Activated CD4-positive, alpha-beta T cell treated with anti-CD3 and anti-CD28 coated beads, Interleukin-2, amount 10 ng/mL, durations not matched to agents 24 days and 14 days (primary cell): Measurements from ENCODE around the gene CD300LD. TPM values are rescaled to one million over a fixed set of nuclear protein-coding genes. Genes with fewer than 3 reads are reported as not detected.
A peak's percentile ranks its signal among the peaks of the same experiment; 100 is the strongest.

Source experiments
- DNase-seq: peaks from one replicate; pipeline ENCODE4 v3.0.0; 2022
- H3K27ac Mint-ChIP-seq: one replicate; pipeline ENCODE4 v1.8.0; 2022; ENCODE audit warnings: mild to moderate bottlenecking, mixed read lengths
- H3K27me3 Mint-ChIP-seq: one replicate; pipeline ENCODE4 v1.8.0; 2022; ENCODE audit warnings: mixed read lengths
- H3K36me3 Mint-ChIP-seq: one replicate; pipeline ENCODE4 v1.8.0; 2022; ENCODE audit warnings: low read depth, mild to moderate bottlenecking, mixed read lengths
- H3K4me1 Mint-ChIP-seq: one replicate; pipeline ENCODE4 v1.8.0; 2021; ENCODE audit warnings: mixed read lengths
- H3K4me3 Mint-ChIP-seq: one replicate; pipeline ENCODE4 v1.8.0; 2022; ENCODE audit warnings: mild to moderate bottlenecking, moderate library complexity, mixed read lengths
- H3K9me3 Mint-ChIP-seq: one replicate; pipeline ENCODE4 v1.8.0; 2021; ENCODE audit warnings: mixed read lengths
- intact Hi-C: fragments of 100-400 bp; cut with micrococcal nuclease; formaldehyde crosslinking; loops from one replicate; pipeline ENCODE4 v1.15.1; 2023
- total RNA-seq: library from RNA; stranded (reverse); gene quantifications from 2 replicates; pipeline ENCODE4 v1.2.3, GENCODE V29; 2022

Gene CD300LD
- total RNA-seq, 1 donor from 2014 or later = not detected

DNA sequence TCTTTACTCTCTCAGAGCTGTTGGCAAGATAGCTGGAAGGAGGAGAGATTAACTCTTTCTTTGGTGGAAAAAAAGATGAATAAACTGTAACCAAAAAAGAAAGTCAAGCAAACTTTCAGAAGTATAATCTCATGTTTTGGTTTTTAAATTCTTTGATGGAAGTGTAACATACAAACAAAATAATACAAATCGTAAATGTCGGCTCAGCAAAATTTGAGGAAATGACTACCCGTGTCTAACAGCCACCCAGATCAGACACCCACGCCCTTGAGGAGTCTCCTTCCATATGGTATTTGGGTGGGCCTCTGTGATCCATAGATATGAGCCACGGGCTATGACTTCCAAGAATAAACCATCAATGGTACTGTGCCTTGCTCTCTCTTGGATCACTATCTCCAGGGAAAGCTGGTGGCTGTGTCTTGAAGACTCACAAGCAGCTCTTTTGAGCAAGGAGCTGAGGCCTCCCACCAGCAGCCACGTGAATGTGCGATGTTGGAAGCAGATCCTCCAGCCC is 36.6 kb downstream of the CD300LD start:
- H3K27ac Mint-ChIP-seq = no peak overlapping the region
- intact Hi-C loops = no loop called here
- H3K9me3 Mint-ChIP-seq = no peaks in the 10 kb centered on the region
- H3K36me3 Mint-ChIP-seq = no peaks in the 10 kb centered on the region
- no peak overlapping the region for H3K4me3 Mint-ChIP-seq
- H3K4me1 Mint-ChIP-seq = peaks cover 9% of the 10 kb centered on the region
- DNase-seq = no peak
- H3K27me3 Mint-ChIP-seq = peaks cover 17% of the 10 kb centered on the region

DNA sequence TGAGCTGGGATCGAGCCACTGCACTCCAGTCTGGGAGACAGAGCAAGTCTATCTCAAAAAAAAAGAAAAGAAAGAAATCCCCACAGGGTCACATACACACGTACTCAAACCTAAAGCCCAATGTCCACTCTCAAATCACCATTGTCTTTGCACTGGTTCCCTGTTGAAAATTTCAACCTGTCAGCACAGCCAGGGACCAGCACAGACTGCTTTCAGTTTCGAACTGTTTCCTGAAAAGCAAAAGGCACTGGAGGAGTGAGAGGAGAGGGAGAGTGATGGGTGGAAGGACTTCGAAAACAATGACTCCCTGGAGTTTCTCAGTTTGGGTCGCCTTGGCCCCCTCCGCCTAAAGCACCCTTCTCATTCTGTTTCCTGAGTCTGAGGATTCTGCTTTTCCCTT is 37.2 kb downstream of the CD300LD start:
- DNase-seq = no peak
- Mint-ChIP-seq H3K9me3 (no peaks in the 10 kb centered on the region), H3K27me3 (peaks cover 17% of the 10 kb centered on the region), H3K4me3 (no peak overlapping the region), H3K27ac (no peak overlapping the region), H3K4me1 (peaks cover 9% of the 10 kb centered on the region), H3K36me3 (no peaks in the 10 kb centered on the region)
- intact Hi-C loops = no loop called here

DNA sequence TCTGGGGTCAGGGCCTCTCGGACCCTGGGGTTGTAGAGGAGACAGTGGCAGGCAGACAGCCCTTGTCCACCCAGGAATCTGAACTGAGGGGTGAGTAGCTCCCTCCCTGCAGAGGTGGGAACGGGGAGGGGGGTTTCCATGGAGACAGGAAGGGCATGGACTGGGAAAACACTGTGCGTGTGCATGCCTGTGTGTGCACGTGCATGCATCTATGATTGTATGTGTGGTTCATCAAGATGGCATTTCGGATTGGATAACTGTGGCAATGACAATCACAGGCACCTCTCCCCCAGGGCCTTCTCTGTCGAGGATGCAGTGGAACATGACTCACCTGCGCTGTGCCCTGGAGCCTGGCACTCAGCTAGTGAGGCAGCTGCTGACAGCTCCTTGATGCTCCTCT is 40.0 kb downstream of the CD300LD start:
- no peaks in the 10 kb centered on the region for H3K36me3 Mint-ChIP-seq
- no peak for DNase-seq
- H3K4me1 Mint-ChIP-seq = peaks cover 11% of the 10 kb centered on the region
- intact Hi-C loops = no loop called here
- no peak overlapping the region for H3K27ac Mint-ChIP-seq
- no peaks in the 10 kb centered on the region for H3K9me3 Mint-ChIP-seq
- peaks cover 13% of the 10 kb centered on the region for H3K27me3 Mint-ChIP-seq
- no peak overlapping the region for H3K4me3 Mint-ChIP-seq

DNA sequence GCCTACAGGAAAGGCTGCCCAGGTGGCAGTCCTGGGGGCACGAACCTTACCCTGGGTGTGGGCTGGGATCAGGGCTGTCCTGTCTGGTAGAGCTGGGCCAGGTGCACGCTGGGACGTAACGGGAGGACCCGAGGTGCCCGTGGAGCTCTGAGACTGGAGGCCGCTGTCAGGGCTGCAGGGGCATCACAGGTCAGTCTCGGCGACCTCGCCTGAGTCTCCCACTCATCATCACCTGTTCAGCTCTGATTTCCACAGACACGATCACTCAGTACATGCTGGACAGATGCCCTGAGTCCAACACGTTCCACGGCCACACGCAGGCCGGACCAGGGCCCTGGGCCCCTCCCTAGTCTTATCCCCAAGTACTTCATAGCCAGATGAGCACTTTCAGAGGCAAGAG is 41.5 kb downstream of the CD300LD start:
- Mint-ChIP-seq H3K9me3 (no peaks in the 10 kb centered on the region), H3K4me1 (peaks cover 18% of the 10 kb centered on the region), H3K4me3 (no peak overlapping the region), H3K27me3 (peaks cover 9% of the 10 kb centered on the region), H3K27ac (no peak overlapping the region), H3K36me3 (no peaks in the 10 kb centered on the region)
- intact Hi-C loops = no loop called here
- peak; percentile 54 for DNase-seq

DNA sequence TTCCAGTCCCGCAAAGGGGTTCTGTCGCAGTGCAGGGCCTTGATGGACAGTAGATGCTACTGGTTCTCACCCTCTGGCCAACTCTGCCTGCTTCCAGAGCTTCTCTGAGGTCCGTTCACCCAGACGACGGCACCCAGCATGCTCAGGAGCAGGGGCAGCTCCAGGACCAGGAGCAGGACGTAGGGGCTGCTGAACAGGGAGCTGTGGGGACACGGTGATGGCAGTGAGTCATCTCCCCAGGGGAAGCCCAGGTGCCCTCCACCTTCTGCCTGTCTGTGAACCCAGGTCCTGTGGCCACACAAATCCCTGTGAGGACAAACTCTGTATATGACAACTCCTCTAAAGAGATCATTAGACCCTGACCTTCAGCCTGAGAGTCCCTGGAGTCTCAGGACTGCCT is 42.7 kb downstream of the CD300LD start:
- H3K36me3 Mint-ChIP-seq = no peaks in the 10 kb centered on the region
- H3K27me3 Mint-ChIP-seq = peaks cover 9% of the 10 kb centered on the region
- H3K4me1 Mint-ChIP-seq = peaks cover 20% of the 10 kb centered on the region
- H3K9me3 Mint-ChIP-seq = no peaks in the 10 kb centered on the region
- H3K27ac Mint-ChIP-seq = no peak overlapping the region
- intact Hi-C loops = no loop called here
- DNase-seq = no peak
- H3K4me3 Mint-ChIP-seq = no peak overlapping the region

DNA sequence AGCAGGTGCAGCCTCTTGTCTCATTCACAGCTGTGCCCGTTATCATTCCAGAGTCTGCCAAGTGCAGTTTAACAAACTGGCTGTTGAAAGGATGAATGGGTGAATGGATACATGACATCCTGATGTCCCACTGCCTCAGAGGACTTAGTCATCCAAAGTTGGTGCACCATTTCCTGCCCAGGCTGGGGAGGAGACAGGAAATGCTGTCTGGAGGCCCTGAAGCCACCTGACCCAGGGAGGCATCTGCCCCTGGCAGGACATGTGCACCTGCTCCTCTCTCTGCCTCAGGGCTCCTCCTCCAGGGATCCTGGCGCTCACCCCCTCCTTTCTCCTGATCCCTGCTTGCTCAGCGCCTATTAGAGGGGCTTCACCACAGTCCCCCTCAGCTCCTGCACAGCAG is 44.3 kb downstream of the CD300LD start:
- no peaks in the 10 kb centered on the region for H3K36me3 Mint-ChIP-seq
- DNase-seq = peak; percentile 78
- no peaks in the 10 kb centered on the region for H3K9me3 Mint-ChIP-seq
- peak overlapping the region; percentile 31 for H3K4me3 Mint-ChIP-seq
- H3K4me1 Mint-ChIP-seq = peaks cover 20% of the 10 kb centered on the region
- H3K27me3 Mint-ChIP-seq = peaks cover 2% of the 10 kb centered on the region
- H3K27ac Mint-ChIP-seq = peak overlapping the region; percentile 85
- intact Hi-C loops = no loop called here

DNA sequence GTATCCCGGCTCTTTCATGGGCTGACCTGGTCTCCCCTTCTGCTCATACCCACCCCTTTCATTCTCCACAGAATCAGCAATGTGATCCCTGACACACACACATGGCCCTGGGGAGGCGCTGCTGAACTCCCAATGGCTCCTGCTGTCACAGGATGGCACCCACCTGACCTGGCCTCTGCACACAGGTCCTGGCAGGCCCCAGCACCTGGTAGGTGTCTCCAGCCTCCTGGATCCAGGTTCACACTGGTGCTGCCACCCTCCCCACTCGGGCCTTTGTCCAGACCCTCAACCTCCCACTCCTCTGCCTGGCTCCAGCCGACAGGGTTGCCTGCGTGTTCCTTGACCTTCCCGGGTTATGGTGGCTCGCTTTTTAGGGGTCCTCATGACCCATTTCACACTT is 44.8 kb downstream of the CD300LD start:
- H3K27me3 Mint-ChIP-seq = no peaks in the 10 kb centered on the region
- H3K36me3 Mint-ChIP-seq = no peaks in the 10 kb centered on the region
- intact Hi-C loops = no loop called here
- no peak for DNase-seq
- H3K9me3 Mint-ChIP-seq = no peaks in the 10 kb centered on the region
- H3K4me3 Mint-ChIP-seq = peak overlapping the region; percentile 31
- H3K4me1 Mint-ChIP-seq = peaks cover 20% of the 10 kb centered on the region
- peak overlapping the region; percentile 85 for H3K27ac Mint-ChIP-seq

DNA sequence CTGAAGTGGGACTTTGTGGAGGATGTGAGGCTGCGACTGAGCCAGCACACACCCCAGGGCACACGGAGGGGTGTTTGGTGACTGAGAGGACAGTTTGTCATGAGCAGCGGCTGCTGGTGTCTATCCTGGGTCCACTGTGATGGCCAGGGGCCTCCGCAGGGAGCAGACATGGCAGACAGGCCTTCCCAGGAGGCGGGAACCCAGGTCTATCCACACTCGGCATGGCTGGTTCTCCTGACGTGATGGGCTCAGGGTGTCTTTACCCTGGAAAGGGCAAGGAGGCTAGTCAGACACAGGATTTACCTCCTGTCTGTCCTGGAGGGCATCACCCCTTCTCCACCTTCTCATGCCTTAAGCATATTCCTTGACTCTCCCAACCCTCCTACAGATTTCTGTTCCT is 45.5 kb downstream of the CD300LD start:
- Mint-ChIP-seq H3K9me3 (no peaks in the 10 kb centered on the region), H3K27me3 (no peaks in the 10 kb centered on the region), H3K4me1 (peaks cover 20% of the 10 kb centered on the region), H3K4me3 (no peak overlapping the region), H3K27ac (peak overlapping the region; percentile 3), H3K36me3 (no peaks in the 10 kb centered on the region)
- DNase-seq = no peak
- intact Hi-C loops = no loop called here

DNA sequence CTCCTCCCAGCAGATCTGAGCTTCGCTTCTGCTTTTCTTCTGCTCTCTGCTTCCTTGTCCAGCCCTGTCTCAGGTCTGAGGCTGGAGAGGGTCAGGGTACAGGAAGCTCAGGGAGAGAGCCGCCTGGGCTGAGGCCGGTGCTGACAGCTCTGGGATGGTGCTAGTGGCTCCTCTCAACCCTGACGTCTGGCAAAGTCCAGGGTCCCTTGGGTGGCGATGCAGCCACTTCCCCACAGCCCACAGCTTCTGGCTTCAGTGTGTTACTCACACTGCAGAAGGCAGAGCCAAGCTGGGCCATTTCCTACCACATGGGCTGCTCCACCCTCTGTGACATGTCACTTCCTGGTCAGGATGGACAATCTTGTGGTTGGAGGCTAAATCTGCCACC is 46.2 kb downstream of the CD300LD start, which contains the start of gene CD300C:
TSS of gene CD300C (minus strand) at position 273 of the 388 bp plus-strand sequence. CDS start 333 bp downstream, outside the sequence.
- peak within 1 kb of the TSS; percentile 14 for H3K27ac Mint-ChIP-seq
- intact Hi-C loops = no loop called here
- no peaks in the 10 kb centered on the region for H3K36me3 Mint-ChIP-seq
- H3K4me1 Mint-ChIP-seq = peaks cover 20% of the 10 kb centered on the region
- H3K4me3 Mint-ChIP-seq = no peak within 1 kb of the TSS
- no peaks in the 10 kb centered on the region for H3K9me3 Mint-ChIP-seq
- H3K27me3 Mint-ChIP-seq = no peaks in the 10 kb centered on the region
- peak; percentile 62 for DNase-seq

DNA sequence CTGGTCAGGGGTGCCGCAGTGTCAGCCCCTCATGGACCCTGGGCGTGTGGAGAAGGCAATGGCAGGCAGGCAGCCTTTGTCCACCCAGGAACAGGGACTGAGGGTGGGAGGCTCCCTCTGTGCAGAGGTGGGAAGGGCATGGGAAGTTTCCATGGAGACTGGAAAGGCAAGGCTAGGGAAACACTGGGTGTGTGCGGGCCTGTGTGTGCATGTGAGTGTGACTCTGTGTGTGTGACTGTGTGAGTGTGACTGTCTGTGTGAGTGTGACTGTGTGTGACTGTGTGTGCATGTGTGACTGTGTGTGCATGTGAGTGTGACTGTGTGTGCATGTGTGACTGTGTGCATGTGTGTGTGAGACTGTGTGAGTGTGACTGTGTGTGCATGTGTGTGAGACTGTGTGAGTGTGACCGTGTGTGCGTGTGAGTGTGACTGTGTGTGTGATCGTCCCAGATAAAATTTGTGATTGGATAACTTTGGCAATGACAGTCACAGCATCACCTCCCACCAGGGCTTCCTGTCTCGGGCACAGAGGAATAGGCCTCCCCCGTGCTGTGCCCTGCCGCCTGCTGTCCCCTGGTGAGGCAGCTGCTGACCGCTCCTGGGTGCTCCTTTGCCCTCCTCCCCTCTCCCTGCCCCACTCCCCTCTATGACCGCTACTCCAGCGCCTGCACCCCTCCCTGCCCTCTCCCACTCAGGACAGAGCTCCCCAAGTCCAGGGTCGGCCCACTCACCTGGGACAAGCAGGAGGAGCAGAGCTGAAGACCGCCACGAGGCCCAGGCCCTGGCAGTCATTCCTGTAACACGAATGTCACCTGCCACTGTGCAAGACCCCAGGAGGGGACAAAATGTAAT is 46.9 kb downstream of the CD300LD start:
- no peaks in the 10 kb centered on the region for H3K9me3 Mint-ChIP-seq
- no peaks in the 10 kb centered on the region for H3K36me3 Mint-ChIP-seq
- no peak for DNase-seq
- H3K27me3 Mint-ChIP-seq = no peaks in the 10 kb centered on the region
- H3K4me3 Mint-ChIP-seq = no peak overlapping the region
- intact Hi-C loops = no loop called here
- H3K27ac Mint-ChIP-seq = peak overlapping the region; percentile 14
- H3K4me1 Mint-ChIP-seq = peaks cover 20% of the 10 kb centered on the region

DNA sequence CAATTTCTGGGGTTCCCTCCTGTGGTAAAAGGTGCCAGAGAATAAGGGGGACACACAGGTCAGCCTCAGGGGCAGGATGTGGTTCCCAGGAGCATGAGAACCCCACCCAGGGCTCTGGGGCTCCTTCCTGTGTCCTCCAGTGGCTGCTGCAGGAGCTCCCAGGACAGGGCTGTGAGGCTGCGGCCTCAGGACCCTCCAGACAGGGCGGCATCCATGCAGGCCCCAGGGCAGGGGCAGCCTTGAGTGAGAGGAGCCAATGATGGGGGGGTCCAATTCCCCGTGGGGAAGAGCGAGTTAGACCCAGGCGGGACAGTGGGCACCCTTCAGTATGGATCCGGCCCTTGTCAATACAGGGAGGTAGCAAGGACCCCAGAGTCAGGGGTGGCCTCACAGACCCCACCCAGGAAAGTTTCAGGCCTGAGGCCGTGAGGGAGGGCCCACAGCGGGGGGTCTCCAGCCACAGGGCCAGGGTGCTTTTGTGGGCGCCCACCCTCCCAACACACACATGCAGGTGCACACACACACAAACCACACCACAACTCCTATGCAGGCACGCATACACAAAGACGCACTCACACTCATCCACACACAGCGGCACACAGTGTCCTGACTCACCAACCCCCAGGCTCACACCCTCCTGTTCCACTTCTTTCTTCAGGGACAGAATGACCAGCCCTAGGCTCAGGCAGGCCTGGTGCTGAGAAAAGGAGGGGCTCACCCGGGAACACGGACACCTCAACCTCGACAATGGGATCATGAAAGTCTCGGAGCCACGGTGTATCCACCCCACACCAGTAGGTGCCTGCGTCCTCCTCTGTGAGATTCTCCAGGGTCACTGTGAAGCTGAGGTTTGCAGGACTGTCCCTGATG is 48.0 kb downstream of the CD300LD start:
- H3K27me3 Mint-ChIP-seq = peaks cover 5% of the 10 kb centered on the region
- peaks cover 20% of the 10 kb centered on the region for H3K4me1 Mint-ChIP-seq
- no peak overlapping the region for H3K27ac Mint-ChIP-seq
- no peak overlapping the region for H3K4me3 Mint-ChIP-seq
- intact Hi-C loops = no loop called here
- H3K36me3 Mint-ChIP-seq = no peaks in the 10 kb centered on the region
- no peak for DNase-seq
- H3K9me3 Mint-ChIP-seq = no peaks in the 10 kb centered on the region

DNA sequence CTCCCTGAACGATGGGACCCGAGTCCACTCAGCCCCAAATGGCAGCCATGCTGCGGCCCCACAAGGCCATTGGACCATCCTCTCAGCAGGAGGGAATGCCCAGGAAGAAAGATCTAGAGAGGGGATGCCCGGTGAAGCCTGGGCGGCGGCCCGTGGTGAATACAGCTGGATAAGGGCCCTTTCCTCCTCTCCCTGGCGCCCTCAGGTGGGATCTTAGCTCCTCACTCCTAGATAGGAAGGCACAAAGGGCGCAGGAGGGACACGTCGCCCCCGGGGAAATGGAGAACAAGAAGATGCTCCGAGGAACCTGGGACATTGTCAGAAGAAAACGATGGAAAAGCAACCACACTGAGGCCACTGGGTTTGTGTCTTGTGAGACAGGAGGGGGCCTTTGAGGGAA is 48.7 kb downstream of the CD300LD start:
- Mint-ChIP-seq H3K27ac (no peak overlapping the region), H3K27me3 (peaks cover 7% of the 10 kb centered on the region), H3K36me3 (no peaks in the 10 kb centered on the region), H3K4me3 (no peak overlapping the region), H3K4me1 (peaks cover 20% of the 10 kb centered on the region), H3K9me3 (no peaks in the 10 kb centered on the region)
- intact Hi-C loops = no loop called here
- DNase-seq = no peak

DNA sequence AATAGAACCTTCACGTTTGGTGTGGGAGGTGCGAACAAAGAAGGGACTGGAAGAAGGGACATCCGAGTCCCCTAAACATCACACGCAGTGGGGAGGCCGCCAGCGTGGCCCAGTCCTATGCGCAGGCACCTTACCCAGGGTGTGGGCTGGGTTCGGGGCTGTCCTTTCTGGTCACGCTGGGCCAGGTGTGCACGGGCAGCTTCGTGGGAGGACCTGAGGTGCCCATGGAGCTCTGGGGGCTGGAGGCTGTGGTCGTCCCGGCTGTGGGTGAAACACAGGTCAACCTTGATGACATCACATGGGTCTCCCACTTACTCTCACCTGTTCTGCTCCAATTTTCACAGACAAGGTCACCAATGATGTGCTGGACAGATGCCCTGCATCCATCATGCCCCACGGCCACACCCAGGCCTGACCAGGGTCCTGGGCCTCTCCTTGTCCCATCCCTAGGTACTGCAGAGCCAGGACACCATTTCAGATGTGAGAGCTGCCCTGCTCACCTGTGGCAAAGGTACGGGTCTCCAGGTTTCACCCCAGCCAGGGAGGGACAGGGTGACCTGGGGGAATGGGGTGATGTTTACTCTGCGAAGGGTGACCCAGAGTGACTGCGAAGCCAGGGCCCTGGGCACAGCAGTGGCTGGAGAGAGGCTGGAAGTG is 49.2 kb downstream of the CD300LD start:
- intact Hi-C loops = no loop called here

More for the DNA sequence above, 49.2 kb downstream of the CD300LD start:
- DNase-seq = no peak
- no peak overlapping the region for H3K4me3 Mint-ChIP-seq
- H3K36me3 Mint-ChIP-seq = no peaks in the 10 kb centered on the region
- no peak overlapping the region for H3K27ac Mint-ChIP-seq
- peaks cover 14% of the 10 kb centered on the region for H3K4me1 Mint-ChIP-seq
- no peaks in the 10 kb centered on the region for H3K9me3 Mint-ChIP-seq
- H3K27me3 Mint-ChIP-seq = peaks cover 10% of the 10 kb centered on the region
